HG02943 (cell line): ENCODE data around the gene CRABP2.

ENCODE experiments used
- ATAC-seq: cut with Tn5 transposase; IDR thresholded peaks from one replicate; pipeline ENCODE4 v1.9.1; 2021; ENCODE audit warnings: mild to moderate bottlenecking, low read depth, moderate library complexity; ENCODE audit not compliant: unreplicated experiment

The CRABP2 gene

GRCh38 chr1:156659988-156660751 is 45.2 kb downstream of the CRABP2 start:
- no peak for ATAC-seq

- ATAC-seq: no peak
Measured at GRCh38 chr1:156659661-156659987, 45.8 kb downstream of the CRABP2 start.

GRCh38 chr1:156658945-156659574 is 46.3 kb downstream of the CRABP2 start:
- no peak for ATAC-seq

GRCh38 chr1:156658496-156658895 is 46.9 kb downstream of the CRABP2 start:
- ATAC-seq: no peak

GRCh38 chr1:156657741-156658319 is 47.6 kb downstream of the CRABP2 start:
- no peak for ATAC-seq

GRCh38 chr1:156656806-156657740 is 48.3 kb downstream of the CRABP2 start:
- no peak for ATAC-seq

GRCh38 chr1:156655904-156656516 is 49.4 kb downstream of the CRABP2 start:
- no peak for ATAC-seq

GRCh38 chr1:156655151-156655903 is 50.1 kb downstream of the CRABP2 start:
- ATAC-seq: no peak

- ATAC-seq: no peak
Measured at GRCh38 chr1:156654700-156655099, 50.7 kb downstream of the CRABP2 start.

- ATAC-seq: no peak
Measured at GRCh38 chr1:156652992-156653355, 52.4 kb downstream of the CRABP2 start.

- no peak for ATAC-seq
Measured at GRCh38 chr1:156652131-156652991, 53.0 kb downstream of the CRABP2 start.
